AG09319 (cell line): Measurements from ENCODE around the gene URB2.
"Not testable (repeated sequence)": the region's sequence is repeated elsewhere in the genome, so short reads cannot be mapped to it uniquely, and the experiment has no call there.

Source experiments
- DNase-seq: peaks from one replicate; pipeline ENCODE4 v3.0.0-alpha.2; 2010; ENCODE audit warnings: low read depth; ENCODE audit errors: extremely low read depth
- CTCF ChIP-seq: IDR thresholded peaks from 2 replicates; pipeline ENCODE4 v1.5.1; 2011; ENCODE audit warnings: low read depth, mild to moderate bottlenecking, inconsistent platforms, low read length, moderate library complexity

URB2 gene

GRCh38 chr1:229585338-229585737 is 40.7 kb upstream of the URB2 start:
- no peak for DNase-seq
- no peak for TF ChIP-seq CTCF

- DNase-seq: no peak
- no peak for TF ChIP-seq CTCF
Measured at GRCh38 chr1:229590119-229590518, 35.9 kb upstream of the URB2 start.

- DNase-seq: no peak
- TF ChIP-seq CTCF: no peak
Measured at GRCh38 chr1:229593800-229594199, 32.2 kb upstream of the URB2 start.

GRCh38 chr1:229594227-229595008 is 31.6 kb upstream of the URB2 start:
- TF ChIP-seq CTCF: no peak
- no peak for DNase-seq

- DNase-seq: not testable (repeated sequence)
Measured at GRCh38 chr1:229595876-229596275, 30.2 kb upstream of the URB2 start.

- DNase-seq: peak; percentile 14
- TF ChIP-seq CTCF: no peak
Measured at GRCh38 chr1:229596925-229597699, 28.9 kb upstream of the URB2 start.

GRCh38 chr1:229597877-229598276 is 28.2 kb upstream of the URB2 start:
- DNase-seq: no peak
- TF ChIP-seq CTCF: no peak
